ENCODE data around the gene CMTM4.

The CMTM4 gene

DNA sequence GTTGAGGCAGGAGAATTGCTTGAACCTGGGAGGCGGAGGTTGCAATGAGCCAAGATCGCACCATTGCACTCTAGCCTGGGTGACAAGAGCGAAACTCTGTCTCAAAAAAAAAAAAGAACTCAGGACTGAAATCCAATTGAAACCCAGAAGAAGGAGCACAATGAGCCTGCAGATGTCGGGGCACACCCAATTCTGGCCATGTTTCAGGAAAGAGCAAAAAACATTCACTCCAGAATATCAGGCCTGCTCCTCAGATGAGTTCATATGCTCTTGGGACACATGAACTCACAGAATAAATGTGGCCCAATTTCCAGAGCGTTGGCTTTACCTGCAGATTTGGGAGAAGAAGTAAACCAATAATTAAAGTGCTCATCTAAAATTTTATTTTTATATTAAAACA, 120.2 kb downstream of the CMTM4 start:
- TF ChIP-seq, protein P1, sequence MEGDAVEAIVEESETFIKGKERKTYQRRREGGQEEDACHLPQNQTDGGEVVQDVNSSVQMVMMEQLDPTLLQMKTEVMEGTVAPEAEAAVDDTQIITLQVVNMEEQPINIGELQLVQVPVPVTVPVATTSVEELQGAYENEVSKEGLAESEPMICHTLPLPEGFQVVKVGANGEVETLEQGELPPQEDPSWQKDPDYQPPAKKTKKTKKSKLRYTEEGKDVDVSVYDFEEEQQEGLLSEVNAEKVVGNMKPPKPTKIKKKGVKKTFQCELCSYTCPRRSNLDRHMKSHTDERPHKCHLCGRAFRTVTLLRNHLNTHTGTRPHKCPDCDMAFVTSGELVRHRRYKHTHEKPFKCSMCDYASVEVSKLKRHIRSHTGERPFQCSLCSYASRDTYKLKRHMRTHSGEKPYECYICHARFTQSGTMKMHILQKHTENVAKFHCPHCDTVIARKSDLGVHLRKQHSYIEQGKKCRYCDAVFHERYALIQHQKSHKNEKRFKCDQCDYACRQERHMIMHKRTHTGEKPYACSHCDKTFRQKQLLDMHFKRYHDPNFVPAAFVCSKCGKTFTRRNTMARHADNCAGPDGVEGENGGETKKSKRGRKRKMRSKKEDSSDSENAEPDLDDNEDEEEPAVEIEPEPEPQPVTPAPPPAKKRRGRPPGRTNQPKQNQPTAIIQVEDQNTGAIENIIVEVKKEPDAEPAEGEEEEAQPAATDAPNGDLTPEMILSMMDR (IDR thresholded peaks at IDR 0.05; ENCODE audit: low read depth, low read length, missing control alignments): no peak
- Histone ChIP-seq H3K36me3 (replicated peaks) (no peaks in the 10 kb centered on the region), H3K27ac (no peak overlapping the region), H3K4me3 (ENCODE audit: low read depth, low read length) (no peak overlapping the region), H3K27me3 (replicated peaks) (peaks cover 10% of the 10 kb centered on the region)
- no peak for DNase-seq
- in situ Hi-C loops (cut with HindIII; ENCODE audit: low pct_ligation_motif_present, low sequenced_read_pairs): no loop called here

DNA sequence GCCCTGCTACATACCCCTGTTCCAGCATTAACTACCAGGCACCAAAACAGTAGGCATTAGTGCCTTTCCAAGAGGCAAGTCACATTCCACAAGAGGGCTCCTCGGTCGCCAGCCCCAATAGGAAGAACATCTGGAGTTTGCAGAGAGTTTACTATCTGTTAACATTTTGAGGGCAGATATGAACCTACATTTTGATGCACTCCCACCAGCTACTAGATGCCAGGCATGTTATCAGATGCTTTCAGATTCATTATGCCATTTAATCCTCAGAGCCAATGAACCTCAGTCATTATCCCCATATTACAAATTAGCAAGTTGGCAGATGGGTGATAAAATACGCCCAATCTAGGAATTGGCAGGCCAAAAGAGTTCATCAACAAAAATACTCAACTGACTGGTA, 121.5 kb downstream of the CMTM4 start:
- Histone ChIP-seq H3K27me3 (replicated peaks) (peaks cover 10% of the 10 kb centered on the region), H3K27ac (no peak overlapping the region), H3K4me3 (ENCODE audit: low read depth, low read length) (no peak overlapping the region), H3K36me3 (replicated peaks) (no peaks in the 10 kb centered on the region)
- in situ Hi-C loops (cut with HindIII; ENCODE audit: low pct_ligation_motif_present, low sequenced_read_pairs): no loop called here
- no peak for DNase-seq
- TF ChIP-seq, protein P1 (IDR thresholded peaks at IDR 0.05; ENCODE audit: low read depth, low read length, missing control alignments): no peak

DNA sequence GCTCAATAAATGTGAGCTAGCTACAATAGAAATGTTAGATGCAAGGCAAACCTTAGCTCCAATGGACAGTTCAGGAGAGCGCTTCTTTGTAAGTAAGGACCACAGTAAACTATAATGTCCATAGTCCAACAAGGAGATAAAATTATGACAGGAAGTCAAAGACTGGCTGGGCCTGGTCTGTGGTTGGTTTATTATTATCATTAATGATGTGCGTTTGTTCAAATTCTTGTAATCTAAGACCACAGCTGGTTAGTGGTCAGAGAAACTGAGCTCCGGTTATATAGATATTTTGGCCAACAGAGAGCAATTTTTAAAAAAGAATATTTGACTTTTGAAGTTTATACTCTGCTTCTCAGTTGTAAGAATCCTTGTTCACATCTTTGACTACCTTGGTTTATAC, 122.0 kb downstream of the CMTM4 start:
- Histone ChIP-seq H3K36me3 (replicated peaks) (no peaks in the 10 kb centered on the region), H3K27me3 (replicated peaks) (peaks cover 10% of the 10 kb centered on the region), H3K4me3 (ENCODE audit: low read depth, low read length) (no peak overlapping the region), H3K27ac (no peak overlapping the region)
- DNase-seq: no peak
- in situ Hi-C loops (cut with HindIII; ENCODE audit: low pct_ligation_motif_present, low sequenced_read_pairs): no loop called here
- TF ChIP-seq, protein P1 (IDR thresholded peaks at IDR 0.05; ENCODE audit: low read depth, low read length, missing control alignments): no peak

DNA sequence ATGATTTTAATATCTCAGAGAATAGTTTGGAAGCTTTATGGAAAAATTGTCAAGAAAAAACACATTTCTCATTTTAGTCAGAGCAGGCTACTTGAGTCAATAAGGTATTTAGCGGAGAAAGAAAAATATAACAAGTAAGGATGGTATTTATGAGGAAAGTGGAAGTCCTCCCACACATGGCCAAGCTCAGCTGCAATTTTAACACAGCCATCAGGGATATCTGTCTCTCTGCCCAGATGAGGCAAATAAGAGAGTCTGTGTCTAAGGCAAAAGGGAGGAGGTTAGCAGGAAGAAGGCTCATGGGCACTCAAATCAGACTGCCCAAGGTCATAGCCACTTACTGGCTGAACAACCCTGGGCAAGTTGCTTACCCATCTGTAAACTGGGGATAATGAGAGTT, 122.5 kb downstream of the CMTM4 start:
- H3K27ac ChIP-seq: no peak overlapping the region
- H3K4me3 ChIP-seq (ENCODE audit: low read depth, low read length): no peak overlapping the region
- no peak for DNase-seq
- no peaks in the 10 kb centered on the region for H3K36me3 ChIP-seq (replicated peaks)
- TF ChIP-seq, protein P1 (IDR thresholded peaks at IDR 0.05; ENCODE audit: low read depth, low read length, missing control alignments): no peak
- in situ Hi-C loops (cut with HindIII; ENCODE audit: low pct_ligation_motif_present, low sequenced_read_pairs): no loop called here
- peaks cover 10% of the 10 kb centered on the region for H3K27me3 ChIP-seq (replicated peaks)

DNA sequence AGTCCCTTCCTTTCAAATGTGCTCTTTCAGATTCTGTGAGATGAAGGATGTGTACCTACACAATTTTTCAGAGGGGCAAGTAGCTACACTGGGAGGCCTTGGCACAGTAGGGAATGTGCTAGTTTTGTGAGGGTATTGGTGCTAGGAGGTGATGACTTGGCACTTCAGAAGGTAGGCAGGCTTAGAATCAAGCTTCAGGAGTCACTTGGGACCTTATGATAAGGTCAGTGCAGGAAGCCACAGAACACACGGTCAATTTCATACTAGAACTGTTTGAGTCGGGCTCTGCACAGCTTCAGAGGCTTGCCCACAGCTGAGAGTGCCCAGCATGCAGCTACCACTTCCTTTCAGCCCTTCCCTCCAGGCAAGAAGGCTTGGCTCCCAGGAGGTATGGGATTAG, 124.2 kb downstream of the CMTM4 start:
- Histone ChIP-seq H3K27me3 (replicated peaks) (no peaks in the 10 kb centered on the region), H3K4me3 (ENCODE audit: low read depth, low read length) (no peak overlapping the region), H3K36me3 (replicated peaks) (peaks cover under 1% of the 10 kb centered on the region), H3K27ac (no peak overlapping the region)
- DNase-seq: no peak
- in situ Hi-C loops (cut with HindIII; ENCODE audit: low pct_ligation_motif_present, low sequenced_read_pairs): no loop called here
- TF ChIP-seq, protein P1 (IDR thresholded peaks at IDR 0.05; ENCODE audit: low read depth, low read length, missing control alignments): no peak

DNA sequence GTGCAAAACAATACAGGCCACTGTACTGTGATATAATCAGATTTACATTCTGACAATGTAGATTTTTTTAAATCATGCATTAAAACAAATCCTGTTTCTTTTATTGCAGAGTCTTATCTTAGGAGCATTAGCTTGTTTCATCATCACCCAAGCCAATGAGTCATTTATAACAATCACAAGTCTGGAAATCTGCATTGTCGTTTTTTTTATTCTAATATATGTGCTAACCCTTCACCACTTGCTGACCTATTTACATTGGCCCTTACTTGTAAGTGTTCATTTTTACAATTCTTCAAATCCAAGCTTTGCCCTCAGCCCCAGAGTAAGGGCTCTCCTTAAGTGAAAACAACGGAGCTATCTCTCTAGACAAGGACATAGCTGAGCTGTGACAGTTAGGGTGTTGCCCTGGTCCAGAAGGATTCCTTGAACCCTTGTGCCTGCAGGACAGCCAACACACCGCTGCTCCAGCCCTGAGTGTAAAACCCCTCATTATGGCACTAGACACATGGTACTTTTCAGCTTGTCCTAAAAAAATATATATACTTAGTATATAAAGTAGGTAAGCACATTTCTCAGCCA, 126.6 kb downstream of the CMTM4 start:
- DNase-seq: peak; percentile 49
- Histone ChIP-seq H3K27ac (peak overlapping the region; percentile 69), H3K27me3 (replicated peaks) (no peaks in the 10 kb centered on the region), H3K4me3 (ENCODE audit: low read depth, low read length) (no peak overlapping the region), H3K36me3 (replicated peaks) (peaks cover 11% of the 10 kb centered on the region)
- in situ Hi-C loops (cut with HindIII; ENCODE audit: low pct_ligation_motif_present, low sequenced_read_pairs): no loop called here
- TF ChIP-seq, protein P1 (IDR thresholded peaks at IDR 0.05; ENCODE audit: low read depth, low read length, missing control alignments): no peak

Data from brain microvascular endothelial cell (primary cell).